Stimulated activated memory B cell treated with anti-CD40 and anti-IgM and Interleukin-4, amounts not matched to agents 10 μg/mL and 1 μg/mL and 100 μg/mL, for 72 hours (primary cell): Measurements from ENCODE around the gene SLC4A9.

Experiments used
- ATAC-seq: fragments of 150-1000 bp; cut with Tn5 transposase; 2 replicates; pipeline ENCODE4 v1.10.0; 2021
- H3K27ac Mint-ChIP-seq: one replicate; pipeline ENCODE4 v1.8.0; 2022; ENCODE audit warnings: mild to moderate bottlenecking, mixed read lengths
- H3K27me3 Mint-ChIP-seq: one replicate; pipeline ENCODE4 v1.8.0; 2022; ENCODE audit warnings: mixed read lengths
- H3K36me3 Mint-ChIP-seq: one replicate; pipeline ENCODE4 v1.8.0; 2022; ENCODE audit warnings: mixed read lengths
- H3K4me1 Mint-ChIP-seq: one replicate; pipeline ENCODE4 v1.8.0; 2022; ENCODE audit warnings: mixed read lengths
- H3K4me3 Mint-ChIP-seq: one replicate; pipeline ENCODE4 v1.8.0; 2022; ENCODE audit warnings: mild to moderate bottlenecking, moderate library complexity, mixed read lengths
- H3K9me3 Mint-ChIP-seq: one replicate; pipeline ENCODE4 v1.8.0; 2022; ENCODE audit warnings: mixed read lengths

Gene SLC4A9

DNA sequence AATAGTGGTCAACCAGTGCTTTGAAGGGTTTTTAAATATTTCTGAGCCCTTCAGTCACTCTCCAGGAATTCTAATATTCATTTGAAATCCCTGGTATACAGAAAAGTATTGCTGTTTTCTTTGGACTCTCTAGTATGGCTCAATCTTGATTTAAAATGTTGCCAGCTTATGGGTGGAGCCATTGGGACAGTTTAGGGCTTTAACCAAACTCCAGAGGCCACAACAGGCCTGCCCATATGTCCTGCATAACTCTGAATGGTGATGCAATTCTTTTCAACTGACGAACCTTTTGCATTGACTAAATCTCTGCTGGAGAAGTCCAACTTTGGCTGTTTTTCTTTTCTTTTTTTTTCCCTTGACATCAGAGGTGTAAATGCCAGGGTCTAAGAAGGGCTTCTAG, 31.3 kb downstream of the SLC4A9 start:
- H3K4me1 Mint-ChIP-seq: no peaks in the 10 kb centered on the region
- H3K27ac Mint-ChIP-seq: no peak overlapping the region
- no peaks in the 10 kb centered on the region for H3K9me3 Mint-ChIP-seq
- no peak overlapping the region for H3K4me3 Mint-ChIP-seq
- H3K27me3 Mint-ChIP-seq: no peaks in the 10 kb centered on the region
- H3K36me3 Mint-ChIP-seq: peaks cover 7% of the 10 kb centered on the region
- no peak for ATAC-seq

DNA sequence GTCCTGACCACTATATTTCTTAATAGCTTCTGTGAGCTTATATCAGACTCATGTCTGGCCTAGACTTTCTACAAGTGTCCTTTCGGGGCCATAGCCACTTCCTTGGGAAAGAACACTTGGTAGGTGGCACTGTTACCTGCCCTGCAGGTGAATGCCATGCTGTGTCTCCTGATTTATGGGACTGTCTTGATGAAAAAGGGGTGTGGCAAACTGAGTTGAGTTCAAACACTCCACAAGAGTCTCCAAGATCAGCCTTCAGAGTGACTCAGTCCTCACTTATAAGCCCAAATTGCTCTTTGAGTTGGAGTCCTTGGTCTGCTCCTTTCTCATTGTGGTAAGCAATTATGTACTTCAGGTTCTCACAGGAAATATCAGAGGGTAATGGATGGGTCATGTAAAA, 31.7 kb downstream of the SLC4A9 start:
- no peak for ATAC-seq
- Mint-ChIP-seq H3K4me3 (no peak overlapping the region), H3K27me3 (no peaks in the 10 kb centered on the region), H3K27ac (no peak overlapping the region), H3K9me3 (no peaks in the 10 kb centered on the region), H3K4me1 (no peaks in the 10 kb centered on the region), H3K36me3 (peaks cover 7% of the 10 kb centered on the region)

DNA sequence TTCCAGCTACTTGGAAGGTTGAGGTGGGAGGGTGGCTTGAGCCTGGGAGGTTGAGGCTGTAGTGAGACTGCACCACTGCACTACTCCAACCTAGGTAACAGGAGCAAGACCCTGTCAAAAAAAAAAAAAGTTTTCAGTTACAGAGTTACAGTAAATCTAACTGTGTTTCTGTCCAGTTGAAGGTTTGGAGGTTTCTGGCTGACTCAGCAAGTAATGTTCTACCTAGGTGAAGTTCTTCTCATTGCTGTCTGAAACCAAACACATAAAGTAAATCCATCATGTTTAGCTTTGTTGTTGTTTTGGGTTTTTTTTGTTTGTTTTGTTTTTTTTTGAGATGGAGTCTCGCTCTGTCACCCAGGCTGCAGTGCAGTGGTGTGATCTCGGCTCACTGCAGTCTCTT, 33.7 kb downstream of the SLC4A9 start:
- Mint-ChIP-seq H3K4me1 (no peaks in the 10 kb centered on the region), H3K27ac (no peak overlapping the region), H3K27me3 (no peaks in the 10 kb centered on the region), H3K36me3 (peaks cover 7% of the 10 kb centered on the region), H3K9me3 (no peaks in the 10 kb centered on the region), H3K4me3 (no peak overlapping the region)
- no peak for ATAC-seq

DNA sequence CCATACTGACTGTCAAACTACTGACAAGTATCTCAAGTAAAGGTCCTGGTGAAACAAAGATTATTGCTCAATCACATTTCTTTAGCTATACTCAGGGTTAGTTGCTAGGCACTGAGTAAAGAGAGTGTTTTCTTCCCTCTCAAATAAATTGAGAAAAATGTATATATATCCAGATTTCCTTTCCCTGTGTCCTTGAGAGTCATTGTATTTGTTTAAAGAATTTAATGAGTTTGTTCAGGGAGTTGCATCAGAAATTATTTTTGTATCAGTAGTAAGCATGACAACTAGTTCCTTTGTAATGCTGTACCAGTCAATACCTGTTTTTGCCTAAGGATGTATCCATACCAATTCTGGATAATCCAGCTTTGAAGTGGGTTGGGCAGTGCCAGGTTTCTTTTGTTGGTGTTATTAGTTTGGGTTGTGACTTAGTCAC, 38.4 kb downstream of the SLC4A9 start:
- peaks cover 18% of the 10 kb centered on the region for H3K4me1 Mint-ChIP-seq
- no peaks in the 10 kb centered on the region for H3K27me3 Mint-ChIP-seq
- H3K9me3 Mint-ChIP-seq: no peaks in the 10 kb centered on the region
- H3K4me3 Mint-ChIP-seq: no peak overlapping the region
- ATAC-seq: no peak
- no peak overlapping the region for H3K27ac Mint-ChIP-seq
- H3K36me3 Mint-ChIP-seq: peaks cover 6% of the 10 kb centered on the region

DNA sequence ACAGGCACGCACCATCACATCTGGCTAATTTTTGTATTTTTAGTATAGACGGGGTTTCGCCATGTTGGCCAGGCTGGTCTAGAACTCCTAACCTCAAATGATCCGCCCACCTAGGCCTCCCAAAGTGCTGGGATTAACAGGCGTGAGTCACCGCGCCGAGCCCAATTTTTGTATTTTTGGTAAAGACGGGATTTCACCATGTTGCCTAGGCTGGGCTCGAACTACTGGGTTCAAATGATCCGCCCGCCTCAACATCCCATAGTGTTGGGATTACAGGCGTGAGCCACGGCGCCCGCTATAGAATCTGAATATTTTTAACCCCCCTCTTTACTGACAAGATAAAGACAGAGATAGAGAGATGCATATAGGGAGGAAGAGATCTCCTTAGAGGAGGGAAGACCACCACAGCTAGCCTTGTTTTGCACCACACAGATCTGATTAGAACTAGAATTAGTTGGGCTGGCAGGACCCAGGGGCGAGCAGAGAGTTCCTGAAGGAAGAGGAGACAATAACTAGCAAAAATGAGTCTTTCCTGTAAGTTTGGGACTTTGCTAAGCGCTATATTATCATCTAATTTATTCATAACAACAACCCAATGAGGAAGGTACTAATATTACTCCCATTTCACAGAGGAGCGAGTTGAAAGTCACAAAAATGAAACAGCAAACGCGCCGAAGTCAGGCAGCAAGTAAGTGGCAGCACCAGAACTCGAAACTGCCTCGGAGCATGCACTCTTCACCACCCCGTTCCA, 40.2 kb downstream of the SLC4A9 start:
- peaks cover 6% of the 10 kb centered on the region for H3K36me3 Mint-ChIP-seq
- no peaks in the 10 kb centered on the region for H3K27me3 Mint-ChIP-seq
- no peaks in the 10 kb centered on the region for H3K9me3 Mint-ChIP-seq
- H3K27ac Mint-ChIP-seq: no peak overlapping the region
- H3K4me3 Mint-ChIP-seq: no peak overlapping the region
- no peak for ATAC-seq
- H3K4me1 Mint-ChIP-seq: peaks cover 34% of the 10 kb centered on the region

DNA sequence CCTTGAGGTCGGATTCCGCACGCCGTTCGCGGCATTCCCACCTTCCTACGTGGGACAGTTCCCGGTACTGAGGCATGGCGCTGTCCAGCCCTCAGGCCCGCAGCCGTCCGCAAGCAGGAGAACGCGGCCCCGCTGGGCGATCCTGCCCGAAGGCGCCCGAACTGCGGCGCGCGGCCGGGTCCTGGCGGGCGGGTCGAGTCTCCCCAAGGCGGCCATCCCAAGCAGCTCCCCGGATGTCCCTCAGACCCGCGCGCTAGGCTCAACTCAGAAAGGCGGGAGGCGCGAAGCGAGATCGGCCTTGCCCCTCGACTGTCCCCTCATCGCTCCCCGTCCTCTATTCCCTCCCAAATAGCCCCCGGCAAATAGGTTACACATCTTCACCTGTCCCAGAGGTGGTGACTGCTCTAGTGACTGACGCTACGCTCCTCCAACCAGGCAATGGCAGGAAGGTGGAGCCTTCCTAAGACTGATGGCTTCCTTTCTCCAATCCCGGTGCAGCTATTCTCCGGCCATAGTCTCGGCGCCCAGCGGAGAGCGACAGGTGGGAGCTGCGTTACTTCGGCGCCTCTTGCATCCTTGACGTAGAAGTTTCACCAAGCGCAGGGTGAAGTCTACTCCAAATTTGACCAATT, 40.9 kb downstream of the SLC4A9 start:
- peak; percentile 86 for ATAC-seq
- peaks cover 6% of the 10 kb centered on the region for H3K36me3 Mint-ChIP-seq
- no peaks in the 10 kb centered on the region for H3K27me3 Mint-ChIP-seq
- peaks cover 37% of the 10 kb centered on the region for H3K4me1 Mint-ChIP-seq
- H3K4me3 Mint-ChIP-seq: no peak overlapping the region
- no peak overlapping the region for H3K27ac Mint-ChIP-seq
- no peaks in the 10 kb centered on the region for H3K9me3 Mint-ChIP-seq

DNA sequence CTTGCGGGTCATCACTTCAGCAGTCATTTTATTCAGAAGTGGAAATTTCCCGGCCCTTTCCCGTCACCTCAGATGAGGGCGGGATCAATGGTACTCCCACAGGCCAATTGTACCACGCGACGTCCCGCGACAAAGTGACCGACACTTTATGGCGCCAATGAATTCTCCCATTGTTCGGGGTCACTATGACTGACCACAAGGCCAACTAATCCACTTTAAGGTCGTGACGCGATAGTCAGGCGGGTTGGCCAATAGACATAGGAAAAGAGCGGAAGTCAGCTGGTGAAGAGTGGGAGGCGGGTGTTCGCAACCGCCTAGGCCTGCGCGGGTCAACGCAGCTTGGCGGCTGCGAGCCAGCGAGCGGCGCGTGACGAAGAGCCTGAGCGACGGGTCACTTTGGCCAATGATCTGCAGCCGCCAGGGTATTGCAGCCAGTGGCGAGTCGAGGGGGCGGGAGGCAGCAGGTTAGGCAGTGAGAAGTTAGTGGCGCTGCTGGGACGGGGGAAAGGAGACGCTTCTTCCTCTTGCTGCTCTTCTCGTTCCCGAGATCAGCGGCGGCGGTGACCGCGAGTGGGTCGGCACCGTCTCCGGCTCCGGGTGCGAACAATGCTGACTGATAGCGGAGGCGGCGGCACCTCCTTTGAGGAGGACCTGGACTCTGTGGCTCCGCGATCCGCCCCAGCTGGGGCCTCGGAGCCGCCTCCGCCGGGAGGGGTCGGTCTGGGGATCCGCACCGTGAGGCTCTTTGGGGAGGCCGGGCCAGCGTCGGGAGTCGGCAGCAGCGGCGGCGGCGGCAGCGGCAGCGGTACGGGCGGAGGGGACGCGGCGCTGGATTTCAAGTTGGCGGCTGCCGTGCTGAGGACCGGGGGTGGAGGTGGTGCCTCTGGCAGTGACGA, 41.6 kb downstream of the SLC4A9 start, which contains the start of gene ANKHD1:
ANKHD1 (plus strand) TSS at position 472 of the 896 bp plus-strand sequence; CDS start at position 607, 135 bp downstream.
- Mint-ChIP-seq H3K4me3 (no peak within 1 kb of the TSS), H3K4me1 (peaks cover 37% of the 10 kb centered on the region), H3K36me3 (peaks cover 6% of the 10 kb centered on the region), H3K9me3 (no peaks in the 10 kb centered on the region), H3K27me3 (no peaks in the 10 kb centered on the region), H3K27ac (no peak within 1 kb of the TSS)
- ATAC-seq: peak; percentile 94

DNA sequence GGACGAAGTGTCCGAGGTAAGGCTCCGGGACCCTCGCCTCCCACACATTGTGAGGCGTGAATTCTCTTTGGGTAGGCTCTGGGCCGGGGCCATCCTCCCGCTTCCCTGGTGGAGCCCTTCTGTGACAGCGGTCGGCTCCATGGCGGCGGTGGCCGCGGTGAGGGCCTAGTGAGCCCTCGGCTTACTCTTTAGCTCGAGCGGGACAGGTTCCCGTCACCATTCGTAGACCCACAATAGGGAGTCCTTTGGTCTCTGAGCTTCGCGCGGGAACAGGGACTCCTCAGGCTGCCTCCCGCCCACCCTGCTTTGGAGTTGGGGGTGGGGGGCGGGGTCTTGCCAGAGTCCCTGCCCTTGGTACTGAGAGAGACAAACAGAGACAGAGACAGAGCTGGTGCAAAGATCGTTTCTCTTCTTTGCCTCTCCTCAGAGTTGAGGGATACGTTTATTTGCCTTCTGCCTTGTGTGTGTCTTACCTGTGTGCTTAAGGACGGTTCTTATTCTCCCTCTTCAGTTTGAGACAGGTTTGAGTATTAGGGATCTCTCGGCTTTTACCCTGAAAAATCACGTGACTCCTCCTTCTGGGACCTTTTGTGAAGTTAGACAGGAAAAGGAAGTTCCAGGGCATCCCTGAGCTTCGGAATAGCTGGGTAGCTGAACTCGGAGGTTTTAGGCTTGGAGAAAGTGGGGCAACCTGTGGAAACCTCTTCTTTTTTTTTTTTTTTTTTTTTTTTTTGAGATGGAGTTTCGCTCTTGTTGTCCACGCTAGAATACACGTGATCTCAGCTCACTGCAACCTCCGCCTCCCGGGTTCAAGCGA, 42.5 kb downstream of the SLC4A9 start:
- ATAC-seq: peak; percentile 1
- Mint-ChIP-seq H3K27ac (no peak overlapping the region), H3K4me1 (peaks cover 37% of the 10 kb centered on the region), H3K27me3 (no peaks in the 10 kb centered on the region), H3K4me3 (no peak overlapping the region), H3K9me3 (no peaks in the 10 kb centered on the region), H3K36me3 (peaks cover 6% of the 10 kb centered on the region)

DNA sequence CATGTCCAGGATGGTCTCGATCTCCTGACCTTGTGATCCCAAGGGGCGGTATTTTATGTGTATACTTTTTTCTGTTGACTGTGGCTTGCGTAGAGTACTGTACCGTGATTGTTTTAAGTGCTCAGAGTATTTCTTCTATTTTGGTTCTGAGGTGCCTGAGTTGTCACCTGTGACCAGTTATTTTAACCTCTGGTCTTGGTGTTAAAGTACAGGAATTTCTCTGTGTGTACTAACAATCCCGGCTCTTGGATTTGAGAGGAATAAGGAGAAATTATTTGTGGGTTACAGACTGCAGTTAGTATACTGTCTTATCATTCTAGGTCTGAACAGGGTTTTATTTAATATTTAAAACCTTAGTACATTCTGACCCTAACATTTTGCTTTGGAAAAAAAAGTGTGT, 43.6 kb downstream of the SLC4A9 start:
- Mint-ChIP-seq H3K9me3 (no peaks in the 10 kb centered on the region), H3K4me3 (no peak overlapping the region), H3K27ac (no peak overlapping the region), H3K27me3 (no peaks in the 10 kb centered on the region), H3K4me1 (peaks cover 38% of the 10 kb centered on the region), H3K36me3 (peaks cover 6% of the 10 kb centered on the region)
- no peak for ATAC-seq

DNA sequence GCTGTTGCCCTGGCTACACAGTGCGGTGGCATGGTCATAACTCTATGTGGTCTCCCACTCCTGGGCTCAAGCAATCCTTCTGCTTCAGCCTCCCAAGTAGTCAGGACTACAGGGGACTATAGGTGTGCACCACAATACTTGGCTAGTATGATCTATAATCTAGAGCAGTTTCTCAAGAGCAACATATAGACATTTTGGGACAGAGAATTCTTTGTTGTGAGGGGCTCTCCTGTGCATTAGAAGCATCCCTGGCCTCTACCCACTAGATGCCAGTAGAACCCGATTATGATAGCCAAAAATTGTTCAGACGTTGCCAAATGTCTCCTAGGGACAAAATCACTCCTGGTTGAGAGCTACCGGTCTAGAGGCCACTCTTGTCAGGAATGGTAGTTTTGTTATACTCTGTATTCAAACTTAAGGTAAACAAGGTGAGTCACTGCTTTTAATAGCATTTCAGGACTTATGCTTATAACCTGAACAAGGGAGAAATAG, 48.8 kb downstream of the SLC4A9 start:
- Mint-ChIP-seq H3K4me1 (peaks cover 36% of the 10 kb centered on the region), H3K27me3 (no peaks in the 10 kb centered on the region)

DNA sequence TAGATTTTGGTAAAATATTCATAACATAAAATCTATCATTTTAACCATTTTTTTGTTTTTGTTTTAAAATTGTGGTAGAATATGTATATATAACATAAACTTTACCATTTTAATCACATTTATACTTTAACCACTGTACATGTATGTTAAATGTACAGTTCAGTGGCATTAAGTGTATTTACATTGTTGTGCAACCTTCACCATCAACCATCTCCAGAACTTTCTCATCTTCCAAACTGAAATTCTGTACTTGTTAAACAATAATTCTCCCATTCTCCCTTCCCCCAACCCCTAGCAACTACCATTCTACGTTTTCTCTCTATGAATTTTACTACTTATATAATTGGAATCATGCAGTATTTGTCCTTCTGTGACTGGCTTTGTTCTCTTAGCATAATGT, 53.2 kb downstream of the SLC4A9 start:
- ATAC-seq: no peak
- Mint-ChIP-seq H3K9me3 (no peaks in the 10 kb centered on the region), H3K27me3 (no peaks in the 10 kb centered on the region), H3K27ac (peak overlapping the region; percentile 41), H3K4me1 (peaks cover 25% of the 10 kb centered on the region), H3K36me3 (peaks cover 8% of the 10 kb centered on the region), H3K4me3 (no peak overlapping the region)

More for the DNA sequence above, 48.8 kb downstream of the SLC4A9 start:
- Mint-ChIP-seq H3K27ac (no peak overlapping the region), H3K9me3 (no peaks in the 10 kb centered on the region), H3K4me3 (no peak overlapping the region), H3K36me3 (no peaks in the 10 kb centered on the region)
- no peak for ATAC-seq

DNA sequence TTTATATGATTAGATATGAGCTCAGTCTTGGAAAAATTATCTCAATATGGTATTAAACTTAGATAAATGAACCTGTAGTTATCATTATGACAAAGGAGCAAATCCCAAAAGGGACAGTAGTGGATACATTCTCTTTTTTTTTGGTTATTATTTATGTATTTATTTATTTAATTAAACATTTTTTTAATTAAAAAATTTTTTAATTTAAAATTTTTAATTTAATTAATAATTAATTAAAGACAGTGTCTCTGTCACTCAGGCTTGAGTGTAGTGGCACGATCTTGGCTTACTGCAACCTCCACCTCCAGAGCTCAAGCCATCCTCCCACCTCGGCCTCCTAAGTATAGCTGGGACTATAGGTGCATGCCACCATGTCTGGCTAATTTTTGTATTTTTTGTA, 57.2 kb downstream of the SLC4A9 start:
- Mint-ChIP-seq H3K27me3 (no peaks in the 10 kb centered on the region), H3K36me3 (peaks cover 37% of the 10 kb centered on the region), H3K4me3 (no peak overlapping the region), H3K4me1 (peaks cover 45% of the 10 kb centered on the region), H3K9me3 (no peaks in the 10 kb centered on the region), H3K27ac (no peak overlapping the region)
- ATAC-seq: no peak

DNA sequence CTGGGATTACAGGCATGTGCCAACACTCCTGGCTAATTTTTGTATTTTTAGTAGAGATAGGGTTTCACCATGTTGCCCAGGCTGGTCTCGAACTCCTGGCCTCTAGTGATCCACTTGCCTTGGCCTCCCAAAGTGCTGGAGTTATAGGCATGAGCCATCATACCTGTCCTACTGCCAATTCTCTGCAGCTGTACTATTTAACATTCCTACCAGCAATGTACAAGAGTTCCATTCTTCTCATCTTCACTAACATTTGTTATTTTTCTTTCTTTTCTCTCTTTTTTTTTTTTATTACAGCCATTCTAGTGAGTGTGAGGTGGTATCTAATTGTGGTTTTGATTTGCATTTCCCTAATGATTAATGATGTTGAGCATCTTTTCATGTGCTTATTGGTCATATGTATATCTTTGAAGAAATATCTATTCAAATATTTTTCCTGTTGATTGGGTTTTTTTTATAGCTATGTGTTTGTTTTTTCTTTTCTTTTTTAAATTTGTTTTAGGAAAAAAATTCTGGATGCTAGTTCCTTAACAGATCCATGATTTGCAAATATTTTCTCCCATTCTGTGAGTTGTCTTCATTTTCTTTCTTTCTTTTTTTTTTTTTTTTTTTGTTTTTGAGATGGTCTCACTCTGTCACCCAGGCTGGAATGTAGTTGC, 59.0 kb downstream of the SLC4A9 start:
- peak overlapping the region; percentile 44 for H3K27ac Mint-ChIP-seq
- H3K36me3 Mint-ChIP-seq: peaks cover 37% of the 10 kb centered on the region
- ATAC-seq: no peak
- H3K9me3 Mint-ChIP-seq: no peaks in the 10 kb centered on the region
- no peak overlapping the region for H3K4me3 Mint-ChIP-seq
- H3K4me1 Mint-ChIP-seq: peaks cover 42% of the 10 kb centered on the region
- no peaks in the 10 kb centered on the region for H3K27me3 Mint-ChIP-seq

DNA sequence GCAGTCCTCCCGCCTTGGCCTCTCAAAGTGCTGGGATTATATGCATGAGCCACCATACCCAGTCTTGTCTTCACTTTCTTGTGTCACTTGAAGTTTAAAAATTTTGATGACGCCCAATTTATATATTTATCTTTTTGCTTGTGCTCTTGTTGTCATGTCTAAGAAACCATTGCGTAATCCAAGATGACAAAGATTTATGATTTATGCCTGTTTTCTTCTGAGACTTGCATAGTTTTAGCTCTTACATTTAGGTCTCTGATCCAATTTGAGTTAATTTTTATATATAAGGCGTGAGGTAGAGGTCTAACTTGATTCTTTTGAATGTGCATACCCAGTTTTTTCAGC, 60.2 kb downstream of the SLC4A9 start:
- Mint-ChIP-seq H3K27ac (peak overlapping the region; percentile 44), H3K9me3 (no peaks in the 10 kb centered on the region), H3K27me3 (no peaks in the 10 kb centered on the region), H3K4me3 (no peak overlapping the region), H3K4me1 (peaks cover 44% of the 10 kb centered on the region), H3K36me3 (peaks cover 37% of the 10 kb centered on the region)
- ATAC-seq: no peak
